ENCODE results near the gene XKR3.

DNA sequence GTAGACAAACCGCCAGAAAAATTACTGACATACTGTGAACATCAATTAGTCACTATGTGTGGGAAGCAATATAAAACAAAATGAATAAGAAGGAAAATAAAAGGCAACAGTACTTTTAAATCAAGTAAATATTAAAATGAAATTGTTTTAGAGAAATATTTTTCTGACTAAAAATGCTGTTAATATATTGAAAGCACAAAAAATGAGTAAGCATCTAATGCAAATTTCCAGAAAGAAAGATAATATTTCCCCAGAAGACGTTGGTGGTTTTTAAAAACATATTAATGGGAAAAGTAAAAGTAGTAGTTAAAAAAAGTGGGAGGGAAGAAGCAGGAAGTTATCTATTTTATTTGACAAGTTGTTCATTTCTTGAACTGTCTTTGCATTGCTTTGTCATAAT lies 16.5 kb downstream of the XKR3 start:
- no peak for TF ChIP-seq RNF2 (IDR thresholded peaks at IDR 0.05; ENCODE audit: borderline replicate concordance, low read depth, low read length, missing control alignments, poor library complexity, severe bottlenecking)
- TF ChIP-seq POLR2A (IDR thresholded peaks at IDR 0.05; ENCODE audit: control extremely low read depth in 1 of 2, low read depth in 2 of 2, low read length in 2 of 2), result no peak
- TF ChIP-seq, protein P1, sequence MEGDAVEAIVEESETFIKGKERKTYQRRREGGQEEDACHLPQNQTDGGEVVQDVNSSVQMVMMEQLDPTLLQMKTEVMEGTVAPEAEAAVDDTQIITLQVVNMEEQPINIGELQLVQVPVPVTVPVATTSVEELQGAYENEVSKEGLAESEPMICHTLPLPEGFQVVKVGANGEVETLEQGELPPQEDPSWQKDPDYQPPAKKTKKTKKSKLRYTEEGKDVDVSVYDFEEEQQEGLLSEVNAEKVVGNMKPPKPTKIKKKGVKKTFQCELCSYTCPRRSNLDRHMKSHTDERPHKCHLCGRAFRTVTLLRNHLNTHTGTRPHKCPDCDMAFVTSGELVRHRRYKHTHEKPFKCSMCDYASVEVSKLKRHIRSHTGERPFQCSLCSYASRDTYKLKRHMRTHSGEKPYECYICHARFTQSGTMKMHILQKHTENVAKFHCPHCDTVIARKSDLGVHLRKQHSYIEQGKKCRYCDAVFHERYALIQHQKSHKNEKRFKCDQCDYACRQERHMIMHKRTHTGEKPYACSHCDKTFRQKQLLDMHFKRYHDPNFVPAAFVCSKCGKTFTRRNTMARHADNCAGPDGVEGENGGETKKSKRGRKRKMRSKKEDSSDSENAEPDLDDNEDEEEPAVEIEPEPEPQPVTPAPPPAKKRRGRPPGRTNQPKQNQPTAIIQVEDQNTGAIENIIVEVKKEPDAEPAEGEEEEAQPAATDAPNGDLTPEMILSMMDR (IDR thresholded peaks at IDR 0.05; ENCODE audit: control extremely low read depth in 1 of 3, insufficient read depth in 1 of 3, low read depth in 1 of 3, low read length in 3 of 3), result no peak
- TF ChIP-seq RXRA (IDR thresholded peaks at IDR 0.05; ENCODE audit: insufficient read depth, low read depth, low read length), result no peak
- TF ChIP-seq EP300 (IDR thresholded peaks at IDR 0.05; ENCODE audit: borderline replicate concordance in 1 of 2, low read depth in 2 of 2, low read length in 2 of 2), result no peak
- no peak for TF ChIP-seq HDAC2 (IDR thresholded peaks at IDR 0.05; ENCODE audit: borderline replicate concordance in 1 of 2, low read depth in 2 of 2, low read length in 2 of 2)
- TF ChIP-seq CHD2 (IDR thresholded peaks at IDR 0.05; ENCODE audit: low read length), result no peak
- TF ChIP-seq KDM1A (IDR thresholded peaks at IDR 0.05; ENCODE audit: borderline replicate concordance, low read length), result no peak
